GM19372 (cell line): ENCODE measurements around the gene EXTL1.
A peak's percentile ranks its signal among the peaks of the same experiment; 100 is the strongest.

ENCODE experiments used
- ATAC-seq: cut with Tn5 transposase; IDR thresholded peaks from one replicate; pipeline ENCODE4 v1.9.1; 2021; ENCODE audit warnings: mild to moderate bottlenecking, low read depth, moderate library complexity; ENCODE audit not compliant: unreplicated experiment

The EXTL1 gene

DNA sequence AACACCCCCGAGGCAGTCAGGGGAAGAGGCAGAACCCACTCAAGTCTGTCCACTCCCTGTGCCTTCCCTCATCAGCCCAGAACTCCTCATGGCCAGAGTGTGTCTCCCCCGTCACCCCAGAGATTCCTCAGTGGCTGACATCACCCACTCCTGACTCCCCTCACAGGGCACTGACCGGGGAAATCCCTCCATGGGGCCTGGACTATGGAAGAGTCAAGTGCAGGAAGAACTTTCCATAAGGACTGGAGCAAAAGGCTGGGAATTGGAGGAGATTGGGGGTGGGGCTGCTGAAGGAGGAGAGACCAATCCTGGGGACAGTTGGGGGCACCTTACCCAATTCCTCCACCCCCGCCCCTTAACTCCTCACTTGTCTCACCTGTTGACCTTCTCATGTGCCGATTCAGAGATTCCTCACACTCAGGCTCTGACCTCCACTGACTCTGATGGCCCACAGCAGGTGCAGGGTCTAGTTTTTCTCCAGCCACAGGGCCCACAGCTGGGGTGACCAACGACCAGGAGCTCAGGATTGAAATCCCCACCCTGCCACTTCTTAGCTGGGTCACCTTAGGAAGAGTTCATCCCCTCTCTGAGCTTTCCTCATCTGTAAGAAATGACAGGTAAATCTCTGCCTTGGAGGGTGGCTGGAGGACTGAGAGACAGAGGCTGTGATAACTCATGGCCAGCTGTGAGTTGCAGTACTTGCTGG, 481 bp upstream of the EXTL1 start:
- ATAC-seq: no peak

DNA sequence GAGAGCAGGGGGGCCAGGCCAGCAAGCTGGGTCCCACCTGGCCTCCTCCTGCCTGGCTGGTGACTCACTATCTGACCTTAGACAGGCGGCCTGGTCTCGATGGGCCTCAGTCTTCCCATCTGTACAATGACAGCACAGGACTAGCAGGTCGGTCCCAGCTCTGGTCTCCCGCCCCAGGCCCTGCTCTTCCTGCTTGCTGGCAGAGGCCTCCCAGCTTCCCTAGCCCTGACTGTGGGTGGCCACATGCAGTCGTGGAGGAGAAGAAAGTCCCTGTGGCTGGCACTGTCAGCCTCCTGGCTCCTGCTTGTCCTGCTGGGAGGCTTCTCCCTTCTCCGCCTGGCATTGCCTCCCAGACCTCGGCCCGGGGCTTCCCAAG, 817 bp downstream of the EXTL1 start:
- no peak for ATAC-seq

- no peak for ATAC-seq
Observed at GRCh38 chr1:26023009-26023408, 1.4 kb downstream of the EXTL1 start.

DNA sequence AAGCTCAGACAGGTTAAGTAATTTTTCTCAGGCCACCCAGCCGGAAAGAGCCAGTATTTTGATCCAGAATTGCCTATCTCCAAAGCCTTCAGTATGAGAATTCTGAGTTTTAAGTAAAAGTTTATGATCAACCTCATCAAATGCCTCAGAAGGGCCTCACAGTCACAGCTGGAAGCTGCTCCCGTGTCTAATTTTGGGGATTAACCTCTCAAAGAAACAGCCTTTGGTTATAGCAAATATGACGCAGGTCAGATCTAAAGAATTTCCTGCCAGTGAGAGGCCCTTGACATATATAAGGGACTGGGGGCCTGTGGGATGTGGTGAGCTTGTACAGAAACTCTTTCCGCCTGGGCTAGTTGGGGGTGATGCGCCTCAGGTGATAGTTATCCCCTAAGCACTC, 2.3 kb downstream of the EXTL1 start:
- no peak for ATAC-seq

DNA sequence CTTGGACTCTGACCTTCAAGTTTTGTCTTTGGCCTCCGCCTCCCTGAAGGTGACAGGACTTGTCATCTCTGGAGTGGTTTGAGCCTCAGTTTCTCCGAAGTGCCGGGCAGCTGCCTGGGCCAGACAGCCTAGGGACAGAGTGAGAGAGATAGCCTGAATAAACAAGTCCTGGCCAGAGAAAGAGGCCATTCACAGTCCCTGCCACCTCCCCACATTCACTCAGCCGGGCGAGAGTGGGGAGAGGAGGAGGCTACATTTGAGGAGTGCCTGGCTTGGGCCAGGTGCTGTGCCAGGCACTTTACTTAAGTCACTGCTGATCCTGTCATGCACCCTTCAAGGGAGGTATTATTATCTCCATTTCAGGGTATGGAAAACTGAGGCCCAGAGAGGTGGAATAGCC, 3.5 kb downstream of the EXTL1 start:
- no peak for ATAC-seq

GRCh38 chr1:26025517-26025916, 3.9 kb downstream of the EXTL1 start:
- no peak for ATAC-seq

- no peak for ATAC-seq
Observed at GRCh38 chr1:26027716-26028489, 6.3 kb downstream of the EXTL1 start.

- no peak for ATAC-seq
Observed at GRCh38 chr1:26028490-26028980, 7.0 kb downstream of the EXTL1 start.

DNA sequence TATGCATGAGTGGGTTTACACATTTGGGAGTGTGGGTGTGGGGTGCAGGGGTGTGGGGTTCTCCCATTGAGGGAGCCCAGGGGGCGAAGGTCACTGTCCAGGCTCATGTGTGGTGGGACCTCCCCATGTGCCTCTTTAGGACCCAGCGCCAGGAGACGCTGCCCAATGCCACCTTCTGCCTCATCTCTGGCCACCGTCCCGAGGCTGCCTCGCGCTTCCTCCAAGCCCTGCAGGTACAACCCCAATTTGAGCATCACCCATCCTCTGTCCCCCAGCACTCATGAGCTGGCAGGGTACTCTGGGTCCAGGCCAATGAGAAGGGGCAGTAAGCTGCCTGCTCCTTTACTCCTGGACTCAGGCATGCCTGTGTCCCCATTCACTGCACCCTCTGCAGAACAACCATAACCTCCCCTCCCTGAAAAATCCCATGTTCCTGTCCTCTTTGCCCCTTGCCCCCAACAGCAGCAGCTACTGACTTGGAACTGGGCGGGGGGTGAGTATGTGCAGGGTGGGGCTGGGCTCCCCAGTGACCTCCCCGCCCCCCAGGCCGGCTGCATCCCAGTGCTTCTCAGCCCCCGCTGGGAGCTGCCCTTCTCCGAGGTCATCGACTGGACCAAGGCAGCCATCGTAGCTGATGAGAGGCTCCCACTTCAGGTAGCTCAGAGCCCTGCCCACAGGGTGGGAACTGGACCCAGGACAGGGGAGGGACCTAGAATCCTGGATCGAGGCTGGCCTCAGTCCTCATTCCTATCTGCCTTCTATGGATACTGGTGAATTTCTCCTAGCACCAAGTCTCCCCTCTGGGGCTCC, 7.7 kb downstream of the EXTL1 start:
- no peak for ATAC-seq

- no peak for ATAC-seq
Observed at GRCh38 chr1:26029864-26030481, 8.4 kb downstream of the EXTL1 start.

DNA sequence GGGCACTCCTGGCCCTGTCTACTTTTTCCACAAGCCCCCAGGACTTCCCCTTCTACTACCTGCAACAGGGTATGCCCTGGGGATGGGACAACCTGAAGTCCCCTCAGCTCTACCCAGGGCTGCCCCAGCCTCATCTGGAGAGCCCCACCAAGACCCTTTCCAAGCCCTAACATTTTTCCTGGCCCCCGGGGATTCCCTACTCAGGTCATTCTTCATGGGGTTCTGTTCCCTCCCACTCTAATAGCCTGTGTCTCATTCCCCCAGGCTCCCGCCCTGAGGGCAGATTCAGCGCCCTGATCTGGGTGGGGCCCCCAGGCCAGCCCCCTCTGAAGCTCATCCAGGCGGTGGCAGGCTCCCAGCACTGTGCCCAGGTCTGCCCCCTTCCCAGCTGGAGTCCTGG, 9.6 kb downstream of the EXTL1 start:
- no peak for ATAC-seq

GRCh38 chr1:26031611-26032220, 10.1 kb downstream of the EXTL1 start:
- ATAC-seq: no peak

DNA sequence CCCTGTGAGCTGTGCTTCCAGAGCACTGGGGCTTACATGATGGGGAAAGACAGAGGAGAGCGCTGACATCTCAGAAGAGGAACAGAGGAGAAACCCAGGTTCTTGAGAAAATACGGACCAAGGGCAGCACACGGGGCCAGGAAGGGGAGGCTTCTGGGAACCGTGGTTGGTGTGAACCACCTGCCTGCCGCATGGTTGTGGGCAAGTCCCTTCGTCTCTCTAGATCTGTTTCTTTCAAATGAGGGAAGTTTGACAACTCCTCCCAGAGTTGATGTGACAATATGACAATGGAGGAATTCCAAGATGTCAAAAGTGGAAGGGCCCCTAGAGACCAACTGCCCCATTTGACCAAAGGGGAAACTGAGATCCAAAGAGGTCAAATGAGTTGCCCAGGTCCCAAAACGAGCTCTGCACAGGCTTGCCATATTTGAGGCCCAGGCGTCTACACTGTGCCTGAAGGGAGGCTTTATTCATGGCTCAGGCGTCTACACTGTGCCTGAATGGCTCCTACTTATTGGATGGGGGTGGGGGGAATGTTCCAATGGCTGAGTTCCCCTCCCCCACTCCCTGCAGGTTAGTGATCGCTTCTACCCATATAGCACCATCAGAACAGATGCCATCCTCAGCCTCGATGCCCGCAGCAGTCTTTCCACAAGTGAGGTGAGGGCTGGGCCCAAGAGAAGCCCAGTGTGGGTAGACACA, 11.2 kb downstream of the EXTL1 start:
- no peak for ATAC-seq

DNA sequence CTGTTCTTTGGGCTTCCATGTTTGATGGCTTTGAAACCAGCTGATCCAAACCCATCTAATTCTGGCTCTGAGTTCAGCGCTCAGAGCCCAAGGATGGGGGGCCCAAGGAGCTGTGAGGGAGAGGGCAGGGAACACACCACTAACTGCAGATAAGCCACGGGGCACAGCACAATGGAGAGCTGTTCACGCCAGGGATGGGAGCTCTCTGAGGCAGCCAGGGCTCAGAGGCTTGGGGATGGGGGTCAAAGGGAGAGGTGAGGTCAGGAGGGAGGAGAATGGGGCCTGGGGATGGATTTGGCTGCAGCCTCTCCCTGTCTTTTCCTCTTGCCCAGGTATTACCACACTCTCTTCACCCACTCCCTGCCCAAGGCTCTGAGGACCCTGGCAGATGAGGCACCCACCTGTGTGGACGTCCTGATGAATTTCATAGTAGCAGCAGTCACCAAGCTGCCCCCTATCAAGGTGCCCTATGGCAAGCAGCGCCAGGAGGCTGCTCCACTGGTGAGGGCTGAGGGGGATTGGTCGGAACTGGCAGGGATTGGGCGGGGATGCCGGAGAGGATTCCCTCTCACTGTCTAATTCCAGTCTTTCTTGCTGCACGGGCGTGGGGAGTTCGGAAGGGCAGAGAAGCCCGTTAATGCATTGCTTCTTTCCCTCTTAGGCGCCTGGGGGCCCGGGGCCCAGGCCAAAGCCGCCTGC, 13.1 kb downstream of the EXTL1 start:
- no peak for ATAC-seq

- peak; percentile 91 for ATAC-seq
Observed at GRCh38 chr1:26035203-26035958, 13.8 kb downstream of the EXTL1 start.

- ATAC-seq: peak; percentile 49
Observed at GRCh38 chr1:26035959-26036755, 14.6 kb downstream of the EXTL1 start.

DNA sequence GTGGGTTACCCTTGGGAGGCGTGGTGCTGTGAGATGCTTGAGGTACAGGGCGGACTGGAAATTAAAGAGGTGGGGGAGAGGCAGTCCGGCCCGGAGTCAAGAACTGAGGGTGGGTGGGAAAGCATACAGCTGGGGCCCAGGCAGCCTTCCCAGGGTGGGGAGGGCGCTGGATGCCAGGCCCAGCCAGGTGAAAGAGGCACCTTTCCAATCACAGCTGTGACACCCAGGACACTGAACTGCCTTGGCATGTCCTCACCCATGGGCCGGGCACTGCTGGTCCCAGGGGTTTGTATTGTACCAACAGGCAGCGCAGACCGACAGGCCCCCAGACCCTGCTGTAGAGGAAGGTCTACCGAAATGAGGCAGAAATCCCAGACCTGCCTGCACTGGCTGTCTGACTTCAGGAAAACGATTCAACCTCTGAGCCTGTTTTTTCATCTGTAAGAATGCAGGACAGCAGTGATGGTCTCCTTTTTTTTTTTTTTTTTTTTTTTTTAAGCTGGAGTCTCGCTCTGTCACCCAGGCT, 15.2 kb downstream of the EXTL1 start:
- ATAC-seq: no peak
